ENCODE results near the gene MARS1. TPM values are rescaled to one million over a fixed set of nuclear protein-coding genes. Genes with fewer than 3 reads are reported as not detected.

Gene MARS1
- total RNA-seq, 4 donors from 2014 or later = 29.1 to 160 (median 76.8) TPM

DNA sequence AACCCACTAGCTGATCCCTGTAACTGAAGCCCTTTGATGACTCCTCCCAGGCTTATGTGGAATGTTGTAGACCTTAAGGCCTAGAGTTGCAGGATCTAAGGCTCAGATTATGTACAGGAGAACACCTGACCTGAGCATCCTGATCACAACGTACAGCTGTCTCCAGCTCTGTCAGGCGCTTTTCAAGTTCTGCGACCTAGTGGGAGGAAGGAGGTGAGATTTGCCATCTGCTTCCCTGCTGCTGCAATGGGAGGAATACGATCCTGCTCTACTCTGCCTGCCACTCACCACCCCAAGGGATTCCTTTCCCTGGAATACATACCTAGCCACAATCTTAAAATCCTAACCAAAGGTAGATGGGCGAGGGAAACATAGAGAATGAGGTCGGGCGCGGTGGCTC lies 45.2 kb downstream of the MARS1 start:
- DNase-seq = no peak
- no peaks in the 10 kb centered on the region for H3K4me1 ChIP-seq
- no peaks in the 10 kb centered on the region for H3K36me3 ChIP-seq
- no peaks in the 10 kb centered on the region for H3K27me3 ChIP-seq
- no peak overlapping the region for H3K4me3 ChIP-seq
- H3K9me3 ChIP-seq = no peaks in the 10 kb centered on the region
- TF ChIP-seq POLR2A (IDR thresholded peaks at IDR 0.05) (no peak), CTCF (IDR thresholded peaks at IDR 0.05) (no peak)
- H3K27ac ChIP-seq = no peak overlapping the region
- intact Hi-C loops (cut with DNase I; ENCODE audit: low total_unique reads) = no loop called here

- no peak for DNase-seq
- Histone ChIP-seq H3K36me3 (no peaks in the 10 kb centered on the region), H3K4me1 (no peaks in the 10 kb centered on the region), H3K27me3 (no peaks in the 10 kb centered on the region), H3K4me3 (no peak overlapping the region), H3K9me3 (no peaks in the 10 kb centered on the region), H3K27ac (no peak overlapping the region)
- intact Hi-C loops (cut with DNase I; ENCODE audit: low total_unique reads) = no loop called here
- TF ChIP-seq CTCF (IDR thresholded peaks at IDR 0.05) (no peak), POLR2A (IDR thresholded peaks at IDR 0.05) (no peak)
Observed at GRCh38 chr12:57534250-57534649, 46.4 kb downstream of the MARS1 start.

DNA sequence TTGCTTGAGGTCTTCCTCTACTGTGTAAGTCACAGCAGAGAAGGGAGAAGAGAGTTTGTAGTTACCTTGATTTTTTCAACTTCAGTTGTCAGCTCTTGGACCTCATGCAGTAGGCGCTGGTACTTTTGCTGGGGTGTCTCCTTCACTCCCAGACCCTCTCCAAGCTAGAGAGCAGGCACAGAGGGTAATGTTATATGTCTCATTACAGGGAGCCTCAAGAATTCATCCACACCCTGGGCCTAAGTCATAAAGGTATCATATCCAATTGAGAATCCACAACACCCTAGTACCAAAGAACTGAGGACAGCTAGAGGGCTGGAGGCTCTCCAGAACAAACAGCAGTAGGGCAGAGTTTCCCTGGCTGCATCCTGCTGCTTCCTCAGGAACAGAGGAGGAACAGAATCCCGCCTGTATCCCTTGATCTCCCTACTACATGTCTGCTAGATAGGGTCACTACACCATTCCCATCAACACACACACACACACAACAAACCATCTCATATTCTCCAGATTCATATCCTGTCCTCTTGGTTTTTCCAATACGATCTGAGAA lies 47.2 kb downstream of the MARS1 start:
- DNase-seq = no peak
- no peaks in the 10 kb centered on the region for H3K9me3 ChIP-seq
- intact Hi-C loops (cut with DNase I; ENCODE audit: low total_unique reads) = no loop called here
- H3K27ac ChIP-seq = no peak overlapping the region
- no peaks in the 10 kb centered on the region for H3K27me3 ChIP-seq
- H3K4me3 ChIP-seq = no peak overlapping the region
- no peaks in the 10 kb centered on the region for H3K4me1 ChIP-seq
- no peaks in the 10 kb centered on the region for H3K36me3 ChIP-seq
- no peak for TF ChIP-seq CTCF (IDR thresholded peaks at IDR 0.05)
- TF ChIP-seq POLR2A (IDR thresholded peaks at IDR 0.05) = no peak

- no peak for DNase-seq
- Histone ChIP-seq H3K27ac (no peak overlapping the region), H3K27me3 (no peaks in the 10 kb centered on the region), H3K36me3 (no peaks in the 10 kb centered on the region), H3K4me1 (no peaks in the 10 kb centered on the region), H3K4me3 (no peak overlapping the region), H3K9me3 (no peaks in the 10 kb centered on the region)
- TF ChIP-seq CTCF (IDR thresholded peaks at IDR 0.05) (no peak), POLR2A (IDR thresholded peaks at IDR 0.05) (no peak)
- intact Hi-C loops (cut with DNase I; ENCODE audit: low total_unique reads) = no loop called here
Observed at GRCh38 chr12:57535764-57536596, 48.1 kb downstream of the MARS1 start.

DNA sequence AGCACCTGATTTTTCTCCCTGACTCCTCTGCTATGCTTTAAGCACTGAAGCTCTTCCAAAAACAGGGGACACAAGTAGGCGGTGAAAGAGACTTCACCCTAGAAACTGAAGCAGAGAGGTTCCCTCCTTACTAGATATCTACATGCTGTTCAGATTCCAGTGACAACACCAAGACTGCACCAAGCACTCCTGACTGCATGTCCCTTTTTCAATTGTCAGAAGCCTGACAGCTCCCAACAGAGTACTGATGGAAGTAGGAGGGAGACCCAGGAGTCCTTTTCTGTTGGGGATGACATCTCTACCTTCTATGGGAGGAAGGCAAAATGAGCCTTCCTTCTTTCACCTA lies 48.7 kb downstream of the MARS1 start:
- H3K4me1 ChIP-seq = no peaks in the 10 kb centered on the region
- TF ChIP-seq CTCF (IDR thresholded peaks at IDR 0.05) = no peak
- no peak for TF ChIP-seq POLR2A (IDR thresholded peaks at IDR 0.05)
- no peak overlapping the region for H3K27ac ChIP-seq
- no peaks in the 10 kb centered on the region for H3K27me3 ChIP-seq
- intact Hi-C loops (cut with DNase I; ENCODE audit: low total_unique reads) = no loop called here
- no peaks in the 10 kb centered on the region for H3K36me3 ChIP-seq
- no peaks in the 10 kb centered on the region for H3K9me3 ChIP-seq
- DNase-seq = no peak
- no peak overlapping the region for H3K4me3 ChIP-seq

Measured in uterus (tissue), 4 donors.